ENCODE results near the gene RACGAP1.

The RACGAP1 gene

GRCh38 chr12:49954863-49955830 is 70.1 kb downstream of the RACGAP1 start:
- DNase-seq (ENCODE audit: low read depth in 2 of 2) = no peak

- DNase-seq (ENCODE audit: low read depth in 2 of 2) = no peak
Measured at GRCh38 chr12:49953961-49954846, 71.1 kb downstream of the RACGAP1 start.

GRCh38 chr12:49953151-49953550 is 72.1 kb downstream of the RACGAP1 start:
- no peak for DNase-seq (ENCODE audit: low read depth in 2 of 2)

GRCh38 chr12:49952391-49953055 is 72.8 kb downstream of the RACGAP1 start:
- DNase-seq (ENCODE audit: low read depth in 2 of 2) = no peak

- no peak for DNase-seq (ENCODE audit: low read depth in 2 of 2)
Measured at GRCh38 chr12:49951411-49952240, 73.7 kb downstream of the RACGAP1 start.

- DNase-seq (ENCODE audit: low read depth in 2 of 2) = no peak
Measured at GRCh38 chr12:49950273-49951251, 74.7 kb downstream of the RACGAP1 start, which contains the start of gene AQP2. Gene AQP2 (plus strand): TSS chr12:49950737. CDS start chr12:49950831, 94 bp downstream.

- DNase-seq (ENCODE audit: low read depth in 2 of 2) = no peak
Measured at GRCh38 chr12:49949866-49950265, 75.4 kb downstream of the RACGAP1 start.

GRCh38 chr12:49948866-49949845 is 76.1 kb downstream of the RACGAP1 start:
- DNase-seq (ENCODE audit: low read depth in 2 of 2) = no peak

- no peak for DNase-seq (ENCODE audit: low read depth in 2 of 2)
Measured at GRCh38 chr12:49947593-49948226, 77.6 kb downstream of the RACGAP1 start.

GRCh38 chr12:49946497-49946896 is 78.8 kb downstream of the RACGAP1 start:
- no peak for DNase-seq (ENCODE audit: low read depth in 2 of 2)

GRCh38 chr12:49946086-49946485 is 79.2 kb downstream of the RACGAP1 start:
- DNase-seq (ENCODE audit: low read depth in 2 of 2) = no peak

GRCh38 chr12:49945394-49946080 is 79.8 kb downstream of the RACGAP1 start:
- DNase-seq (ENCODE audit: low read depth in 2 of 2) = peak; percentile 84 to 92

- DNase-seq (ENCODE audit: low read depth in 2 of 2) = no peak
Measured at GRCh38 chr12:49944718-49945117, 80.6 kb downstream of the RACGAP1 start.

- no peak for DNase-seq (ENCODE audit: low read depth in 2 of 2)
Measured at GRCh38 chr12:49944046-49944445, 81.2 kb downstream of the RACGAP1 start.

- DNase-seq (ENCODE audit: low read depth in 2 of 2) = no peak
Measured at GRCh38 chr12:49943625-49943960, 81.7 kb downstream of the RACGAP1 start.

GRCh38 chr12:49942921-49943624 is 82.2 kb downstream of the RACGAP1 start:
- DNase-seq (ENCODE audit: low read depth in 2 of 2) = no peak

- no peak for DNase-seq (ENCODE audit: low read depth in 2 of 2)
Measured at GRCh38 chr12:49942512-49942893, 82.8 kb downstream of the RACGAP1 start.
